ENCODE measurements around the gene MCCC2. TPM values are rescaled to one million over a fixed set of nuclear protein-coding genes. Genes with fewer than 3 reads are reported as not detected.
A peak's percentile ranks its signal among the peaks of the same experiment; 100 is the strongest.

Gene MCCC2
- total and polyA plus RNA-seq, 10 of the 15 experiments (the other 5 are each of a cell fraction or from before 2014, with no cell fraction given) = 22.2 to 106 (median 77.7) TPM

DNA sequence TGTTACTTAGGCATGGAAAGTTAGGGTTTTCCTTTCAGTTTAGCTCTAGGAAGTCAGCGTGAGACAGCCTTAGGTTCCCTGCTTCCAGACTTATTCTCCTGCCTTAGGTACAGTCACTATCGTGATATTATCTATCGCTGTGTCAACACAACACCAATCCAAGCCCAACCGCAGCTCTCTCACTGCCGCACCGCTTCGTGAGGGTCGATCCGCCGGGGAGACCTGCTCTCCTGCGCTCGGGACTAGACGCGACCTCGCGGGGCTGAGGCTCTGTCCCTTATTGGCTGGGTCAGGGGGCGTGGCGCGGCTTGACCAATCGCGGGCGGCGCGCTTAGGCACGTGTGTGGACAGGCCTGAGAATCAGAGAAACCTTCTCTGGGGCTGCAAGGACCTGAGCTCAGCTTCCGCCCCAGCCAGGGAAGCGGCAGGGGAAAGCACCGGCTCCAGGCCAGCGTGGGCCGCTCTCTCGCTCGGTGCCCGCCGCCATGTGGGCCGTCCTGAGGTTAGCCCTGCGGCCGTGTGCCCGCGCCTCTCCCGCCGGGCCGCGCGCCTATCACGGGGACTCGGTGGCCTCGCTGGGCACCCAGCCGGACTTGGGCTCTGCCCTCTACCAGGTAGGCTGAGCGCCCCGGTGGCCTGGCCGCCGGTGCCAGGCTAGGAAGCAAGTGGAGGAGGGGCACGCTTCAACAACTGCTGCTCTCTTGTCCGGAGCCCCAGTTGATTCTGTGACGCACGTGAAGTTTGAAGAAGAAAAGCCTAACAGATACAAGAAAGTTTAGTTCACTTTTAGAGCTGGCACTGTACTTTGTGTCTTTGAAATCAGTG is at the start of gene MCCC2 (continued):
- TF ChIP-seq, protein P1, sequence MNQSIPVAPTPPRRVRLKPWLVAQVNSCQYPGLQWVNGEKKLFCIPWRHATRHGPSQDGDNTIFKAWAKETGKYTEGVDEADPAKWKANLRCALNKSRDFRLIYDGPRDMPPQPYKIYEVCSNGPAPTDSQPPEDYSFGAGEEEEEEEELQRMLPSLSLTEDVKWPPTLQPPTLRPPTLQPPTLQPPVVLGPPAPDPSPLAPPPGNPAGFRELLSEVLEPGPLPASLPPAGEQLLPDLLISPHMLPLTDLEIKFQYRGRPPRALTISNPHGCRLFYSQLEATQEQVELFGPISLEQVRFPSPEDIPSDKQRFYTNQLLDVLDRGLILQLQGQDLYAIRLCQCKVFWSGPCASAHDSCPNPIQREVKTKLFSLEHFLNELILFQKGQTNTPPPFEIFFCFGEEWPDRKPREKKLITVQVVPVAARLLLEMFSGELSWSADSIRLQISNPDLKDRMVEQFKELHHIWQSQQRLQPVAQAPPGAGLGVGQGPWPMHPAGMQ (IDR thresholded peaks at IDR 0.05; ENCODE audit: borderline replicate concordance) = 0 out of 2 replicates have a peak, but pooled peaks have one; percentile 23
- TF ChIP-seq NR2F1 (conservative IDR thresholded peaks at IDR 0.05) = peak; percentile 56
- TF ChIP-seq ZNF384 (IDR thresholded peaks at IDR 0.05; ENCODE audit: borderline replicate concordance, low read depth, low read length) = no peak; the same call in 1 of the 2 replicates
- peak in 1 of 2 experiments; percentile 40; a peak in 2 of 4 replicates for TF ChIP-seq IKZF2 (IDR thresholded peaks at IDR 0.05)
- no peak for TF ChIP-seq NR2C2 (IDR thresholded peaks at IDR 0.05; ENCODE audit: borderline replicate concordance, control insufficient read depth, insufficient read length, low read depth)
- TF ChIP-seq GATAD2B (conservative IDR thresholded peaks at IDR 0.05; ENCODE audit: low read depth) = peak; percentile 94
- TF ChIP-seq BMI1 (IDR thresholded peaks at IDR 0.05; ENCODE audit: borderline replicate concordance) = no peak
- TF ChIP-seq, protein P2, sequence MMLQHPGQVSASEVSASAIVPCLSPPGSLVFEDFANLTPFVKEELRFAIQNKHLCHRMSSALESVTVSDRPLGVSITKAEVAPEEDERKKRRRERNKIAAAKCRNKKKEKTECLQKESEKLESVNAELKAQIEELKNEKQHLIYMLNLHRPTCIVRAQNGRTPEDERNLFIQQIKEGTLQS (IDR thresholded peaks at IDR 0.05; ENCODE audit: borderline replicate concordance, extremely low read depth, low read depth, low read length) = peak; percentile 41; the same call in 1 of the 2 replicates
- TF ChIP-seq, protein P3, sequence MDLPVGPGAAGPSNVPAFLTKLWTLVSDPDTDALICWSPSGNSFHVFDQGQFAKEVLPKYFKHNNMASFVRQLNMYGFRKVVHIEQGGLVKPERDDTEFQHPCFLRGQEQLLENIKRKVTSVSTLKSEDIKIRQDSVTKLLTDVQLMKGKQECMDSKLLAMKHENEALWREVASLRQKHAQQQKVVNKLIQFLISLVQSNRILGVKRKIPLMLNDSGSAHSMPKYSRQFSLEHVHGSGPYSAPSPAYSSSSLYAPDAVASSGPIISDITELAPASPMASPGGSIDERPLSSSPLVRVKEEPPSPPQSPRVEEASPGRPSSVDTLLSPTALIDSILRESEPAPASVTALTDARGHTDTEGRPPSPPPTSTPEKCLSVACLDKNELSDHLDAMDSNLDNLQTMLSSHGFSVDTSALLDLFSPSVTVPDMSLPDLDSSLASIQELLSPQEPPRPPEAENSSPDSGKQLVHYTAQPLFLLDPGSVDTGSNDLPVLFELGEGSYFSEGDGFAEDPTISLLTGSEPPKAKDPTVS (IDR thresholded peaks at IDR 0.05; ENCODE audit: low read depth, low read length) = no peak
- TF ChIP-seq FOXK2 (IDR thresholded peaks at IDR 0.05) = no peak
- TF ChIP-seq, protein P4, sequence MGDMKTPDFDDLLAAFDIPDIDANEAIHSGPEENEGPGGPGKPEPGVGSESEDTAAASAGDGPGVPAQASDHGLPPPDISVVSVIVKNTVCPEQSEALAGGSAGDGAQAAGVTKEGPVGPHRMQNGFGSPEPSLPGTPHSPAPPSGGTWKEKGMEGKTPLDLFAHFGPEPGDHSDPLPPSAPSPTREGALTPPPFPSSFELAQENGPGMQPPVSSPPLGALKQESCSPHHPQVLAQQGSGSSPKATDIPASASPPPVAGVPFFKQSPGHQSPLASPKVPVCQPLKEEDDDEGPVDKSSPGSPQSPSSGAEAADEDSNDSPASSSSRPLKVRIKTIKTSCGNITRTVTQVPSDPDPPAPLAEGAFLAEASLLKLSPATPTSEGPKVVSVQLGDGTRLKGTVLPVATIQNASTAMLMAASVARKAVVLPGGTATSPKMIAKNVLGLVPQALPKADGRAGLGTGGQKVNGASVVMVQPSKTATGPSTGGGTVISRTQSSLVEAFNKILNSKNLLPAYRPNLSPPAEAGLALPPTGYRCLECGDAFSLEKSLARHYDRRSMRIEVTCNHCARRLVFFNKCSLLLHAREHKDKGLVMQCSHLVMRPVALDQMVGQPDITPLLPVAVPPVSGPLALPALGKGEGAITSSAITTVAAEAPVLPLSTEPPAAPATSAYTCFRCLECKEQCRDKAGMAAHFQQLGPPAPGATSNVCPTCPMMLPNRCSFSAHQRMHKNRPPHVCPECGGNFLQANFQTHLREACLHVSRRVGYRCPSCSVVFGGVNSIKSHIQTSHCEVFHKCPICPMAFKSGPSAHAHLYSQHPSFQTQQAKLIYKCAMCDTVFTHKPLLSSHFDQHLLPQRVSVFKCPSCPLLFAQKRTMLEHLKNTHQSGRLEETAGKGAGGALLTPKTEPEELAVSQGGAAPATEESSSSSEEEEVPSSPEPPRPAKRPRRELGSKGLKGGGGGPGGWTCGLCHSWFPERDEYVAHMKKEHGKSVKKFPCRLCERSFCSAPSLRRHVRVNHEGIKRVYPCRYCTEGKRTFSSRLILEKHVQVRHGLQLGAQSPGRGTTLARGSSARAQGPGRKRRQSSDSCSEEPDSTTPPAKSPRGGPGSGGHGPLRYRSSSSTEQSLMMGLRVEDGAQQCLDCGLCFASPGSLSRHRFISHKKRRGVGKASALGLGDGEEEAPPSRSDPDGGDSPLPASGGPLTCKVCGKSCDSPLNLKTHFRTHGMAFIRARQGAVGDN (IDR thresholded peaks at IDR 0.05) = peak; percentile 63
- peak; percentile 49 for TF ChIP-seq KLF5 (IDR thresholded peaks at IDR 0.05; ENCODE audit: partially characterized antibody)
